ENCODE measurements around the gene RHBDL1. TPM values are rescaled to one million over a fixed set of nuclear protein-coding genes. Genes with fewer than 3 reads are reported as not detected.
A peak's percentile ranks its signal among the peaks of the same experiment; 100 is the strongest.

Gene RHBDL1
- total and polyA plus RNA-seq, 4 donors = 0.35 to 0.84 (median 0.70) TPM

GRCh38 chr16:714558-715476 is 39.3 kb downstream of the RHBDL1 start, which contains the start of gene METRN:
Gene METRN, plus strand, starts transcription at chr16:715118. Its CDS starts 172 bp downstream, at chr16:715290.
- H3K9ac ChIP-seq (ENCODE audit: low read depth in 1 of 2, low read length in 2 of 2) = no peak within 1 kb of the TSS
- peaks cover 18 to 30% (median 24%) of the 10 kb centered on the region in 4 donors for H3K4me1 ChIP-seq (ENCODE audit: control insufficient read depth in 4 of 4, insufficient read depth in 4 of 4, low read length in 3 of 4)
- 7% methylated on average over 108 of the region's 108 CpGs for WGBS
- H3K4me3 ChIP-seq (ENCODE audit: low read depth in 1 of 3, low read length in 3 of 3) = peak within 1 kb of the TSS in 2 of 3 donors; percentile 60 to 74
- no peak within 1 kb of the TSS for H3K27ac ChIP-seq (ENCODE audit: low read depth in 1 of 2, low read length in 2 of 2)
- H3K9me3 ChIP-seq (ENCODE audit: control insufficient read depth in 4 of 4, low read length in 3 of 4) = no peaks in the 10 kb centered on the region
- no peak for TF ChIP-seq TAF1 (conservative IDR thresholded peaks at IDR 0.05)
- TF ChIP-seq SP1 (IDR thresholded peaks at IDR 0.05) = no peak
- DNase-seq (ENCODE audit: low spot score) = peak; percentile 93
- peaks cover 0 to 2% (median 0%) of the 10 kb centered on the region in 4 donors for H3K36me3 ChIP-seq (ENCODE audit: control insufficient read depth in 4 of 4, insufficient read depth in 3 of 4, low read depth in 1 of 4, low read length in 3 of 4)
- H3K27me3 ChIP-seq (ENCODE audit: control insufficient read depth in 4 of 4, insufficient read depth in 4 of 4, low read length in 3 of 4) = peaks cover 0 to 6% (median 0%) of the 10 kb centered on the region in 4 donors

GRCh38 chr16:715477-716199 is 40.2 kb downstream of the RHBDL1 start:
- Histone ChIP-seq H3K4me1 (ENCODE audit: control insufficient read depth in 4 of 4, insufficient read depth in 4 of 4, low read length in 3 of 4) (peaks cover 23 to 38% (median 29%) of the 10 kb centered on the region in 4 donors), H3K27me3 (ENCODE audit: control insufficient read depth in 4 of 4, insufficient read depth in 4 of 4, low read length in 3 of 4) (peaks cover 0 to 3% (median 0%) of the 10 kb centered on the region in 4 donors)
- WGBS = 2% methylated on average over 74 of the region's 74 CpGs

More at GRCh38 chr16:715477-716199, 40.2 kb downstream of the RHBDL1 start:
- no peak overlapping the region for H3K9ac ChIP-seq (ENCODE audit: low read depth in 1 of 2, low read length in 2 of 2)
- peak overlapping the region in 2 of 3 donors; percentile 60 to 74 for H3K4me3 ChIP-seq (ENCODE audit: low read depth in 1 of 3, low read length in 3 of 3)
- no peaks in the 10 kb centered on the region for H3K9me3 ChIP-seq (ENCODE audit: control insufficient read depth in 4 of 4, low read length in 3 of 4)
- TF ChIP-seq ATF3 (IDR thresholded peaks at IDR 0.05) (no peak), CTCF (IDR thresholded peaks at IDR 0.05; ENCODE audit: low read depth, low read length, missing input control) (no peak), HNF4A (conservative IDR thresholded peaks at IDR 0.05) (no peak), EGR1 (IDR thresholded peaks at IDR 0.05; ENCODE audit: low read depth in 2 of 2) (no peak), FOXA1 (IDR thresholded peaks at IDR 0.05) (no peak), TAF1 (conservative IDR thresholded peaks at IDR 0.05) (no peak), SP1 (IDR thresholded peaks at IDR 0.05) (no peak), FOXA2 (IDR thresholded peaks at IDR 0.05) (no peak), NR2F2 (IDR thresholded peaks at IDR 0.05) (no peak), MAX (IDR thresholded peaks at IDR 0.05) (no peak), JUND (IDR thresholded peaks at IDR 0.05) (no peak), YY1 (IDR thresholded peaks at IDR 0.05) (no peak), REST (IDR thresholded peaks at IDR 0.05) (no peak), RXRA (IDR thresholded peaks at IDR 0.05) (no peak), GABPA (IDR thresholded peaks at IDR 0.05 in 1 of 2, conservative IDR thresholded peaks at IDR 0.05 in 1 of 2) (no peak), HNF4G (IDR thresholded peaks at IDR 0.05) (no peak), RAD21 (IDR thresholded peaks at IDR 0.05) (no peak), ZBTB33 (IDR thresholded peaks at IDR 0.05) (no peak)
- no peak overlapping the region for H3K27ac ChIP-seq (ENCODE audit: low read depth in 1 of 2, low read length in 2 of 2)
- H3K36me3 ChIP-seq (ENCODE audit: control insufficient read depth in 4 of 4, insufficient read depth in 3 of 4, low read depth in 1 of 4, low read length in 3 of 4) = peaks cover 0 to 2% (median 0%) of the 10 kb centered on the region in 4 donors
- DNase-seq (ENCODE audit: low spot score) = no peak

Measured in liver (tissue), 9 donors.